ENCODE measurements around the gene CPXM1. TPM values are rescaled to one million over a fixed set of nuclear protein-coding genes. Genes with fewer than 3 reads are reported as not detected.

The CPXM1 gene
- total and polyA plus RNA-seq, 2 donors from 2014 or later = 5.2 to 7.1 TPM

- no peak for TF ChIP-seq CTCF (IDR thresholded peaks at IDR 0.05; ENCODE audit: borderline replicate concordance, extremely low read depth, insufficient read depth)
- no peaks in the 10 kb centered on the region for H3K9me3 ChIP-seq (ENCODE audit: control insufficient read depth in 2 of 3, insufficient read depth in 1 of 3, low read length in 3 of 3)
- no peak overlapping the region for H3K9ac ChIP-seq (ENCODE audit: low read length in 3 of 3)
- H3K4me3 ChIP-seq (ENCODE audit: low read length in 3 of 3) = no peak overlapping the region
- no peaks in the 10 kb centered on the region for H3K36me3 ChIP-seq (ENCODE audit: control insufficient read depth in 2 of 3, insufficient read depth in 3 of 3, low read length in 3 of 3)
- H3K27me3 ChIP-seq (ENCODE audit: control insufficient read depth, insufficient read depth, low read length) = peaks cover 9% of the 10 kb centered on the region
- no peaks in the 10 kb centered on the region for H3K4me1 ChIP-seq (ENCODE audit: control insufficient read depth in 2 of 3, insufficient read depth in 2 of 3, low read depth in 1 of 3, low read length in 3 of 3)
- intact Hi-C loops (cut with DNase I) = no loop called here
- DNase-seq (no peak), FAIRE-seq (no peak)
- no peak overlapping the region for H3K27ac ChIP-seq (ENCODE audit: low read depth in 2 of 2, low read length in 2 of 2)
These were observed 42.5 kb downstream of the CPXM1 start for GRCh38 chr20:2757969-2758368.

- intact Hi-C loops (cut with DNase I) = no loop called here
These were observed 43.4 kb downstream of the CPXM1 start for GRCh38 chr20:2757001-2757400.

GRCh38 chr20:2756056-2756611 is 44.3 kb downstream of the CPXM1 start:
- intact Hi-C loops (cut with DNase I) = no loop called here
- no peak overlapping the region for H3K9ac ChIP-seq (ENCODE audit: low read length in 3 of 3)
- FAIRE-seq = no peak
- H3K4me3 ChIP-seq (ENCODE audit: low read length in 3 of 3) = no peak overlapping the region
- peak in 3 of 5 donors; percentile 76 to 83 (median 76) for DNase-seq
- no peak overlapping the region for H3K27ac ChIP-seq (ENCODE audit: low read depth in 2 of 2, low read length in 2 of 2)
- TF ChIP-seq CTCF (IDR thresholded peaks at IDR 0.05; ENCODE audit: borderline replicate concordance, extremely low read depth, insufficient read depth) = peak; percentile 31
- H3K9me3 ChIP-seq (ENCODE audit: control insufficient read depth in 2 of 3, insufficient read depth in 1 of 3, low read length in 3 of 3) = no peaks in the 10 kb centered on the region
- H3K4me1 ChIP-seq (ENCODE audit: control insufficient read depth in 2 of 3, insufficient read depth in 2 of 3, low read depth in 1 of 3, low read length in 3 of 3) = peaks cover 0 to 4% (median 0%) of the 10 kb centered on the region in 3 donors
- peaks cover 10% of the 10 kb centered on the region for H3K27me3 ChIP-seq (ENCODE audit: control insufficient read depth, insufficient read depth, low read length)
- H3K36me3 ChIP-seq (ENCODE audit: control insufficient read depth in 2 of 3, insufficient read depth in 3 of 3, low read length in 3 of 3) = no peaks in the 10 kb centered on the region

More at GRCh38 chr20:2757001-2757400, 43.4 kb downstream of the CPXM1 start:
- DNase-seq (no peak), FAIRE-seq (no peak)
- Histone ChIP-seq H3K27ac (ENCODE audit: low read depth in 2 of 2, low read length in 2 of 2) (no peak overlapping the region), H3K4me3 (ENCODE audit: low read length in 3 of 3) (no peak overlapping the region), H3K9me3 (ENCODE audit: control insufficient read depth in 2 of 3, insufficient read depth in 1 of 3, low read length in 3 of 3) (no peaks in the 10 kb centered on the region), H3K36me3 (ENCODE audit: control insufficient read depth in 2 of 3, insufficient read depth in 3 of 3, low read length in 3 of 3) (no peaks in the 10 kb centered on the region), H3K9ac (ENCODE audit: low read length in 3 of 3) (no peak overlapping the region), H3K27me3 (ENCODE audit: control insufficient read depth, insufficient read depth, low read length) (peaks cover 10% of the 10 kb centered on the region), H3K4me1 (ENCODE audit: control insufficient read depth in 2 of 3, insufficient read depth in 2 of 3, low read depth in 1 of 3, low read length in 3 of 3) (peaks cover 0 to 4% (median 0%) of the 10 kb centered on the region in 3 donors)
- TF ChIP-seq CTCF (IDR thresholded peaks at IDR 0.05; ENCODE audit: borderline replicate concordance, extremely low read depth, insufficient read depth) = no peak

All from kidney (tissue), 14 donors.